SK-N-SH (cell line): ENCODE results near the gene DNTT. TPM values are rescaled to one million over a fixed set of nuclear protein-coding genes. Genes with fewer than 3 reads are reported as not detected.

Experiments used
- CTCF ChIA-PET: fragments of 300-600, 350-600 bp; formaldehyde crosslinking; extraction: SDS; loops from one replicate; lab custom pipeline; 2021; lab: Yijun Ruan, JAX
- POLR2A ChIA-PET: fragments of 350-600 bp; sonication (Branson Sonifier 250); formaldehyde crosslinking; extraction: SDS; loops from one replicate; lab custom pipeline; 2020; ENCODE audit warnings: antibody characterized with exemption, inconsistent platforms; lab: Yijun Ruan, JAX
- DNase-seq: peaks from one replicate; pipeline ENCODE4 v3.0.0; 2012
- H2AFZ ChIP-seq: fragments of 200-600 bp; sonication (generic); 2 replicates; pipeline ENCODE4 v1.8.1; 2016; ENCODE audit warnings: antibody characterized with exemption, mild to moderate bottlenecking, low read depth
- H3F3A ChIP-seq: fragments of 200-600 bp; sonication (generic); replicated peaks from 2 replicates; pipeline ENCODE3; 2016; ENCODE audit warnings: antibody characterized with exemption, mild to moderate bottlenecking; ENCODE audit not compliant: insufficient read depth
- H3K27ac ChIP-seq, 2 experiments: fragments of 200-500 bp in 1 of 2; fragments of 200-600 bp in 1 of 2; sonication (Bioruptor generic) in 1 of 2; sonication (generic), shearing (Covaris generic) in 1 of 2; 2 replicates each; pipeline versions ENCODE4 v1.5.1 to v1.6.1; 2014 to 2016; ENCODE audit warnings: low read depth in 2 of 2, inconsistent platforms in 1 of 2, low read length in 1 of 2, mild to moderate bottlenecking in 1 of 2, mixed read lengths in 1 of 2
- H3K27me3 ChIP-seq: fragments of 200-600 bp; sonication (generic), shearing (Covaris generic); 2 replicates; pipeline ENCODE4 v1.6.1; 2016; ENCODE audit warnings: mixed run types; ENCODE audit not compliant: insufficient read depth
- H3K36me3 ChIP-seq, 2 experiments: fragments of 200-500 bp in 1 of 2; fragments of 200-600 bp in 1 of 2; sonication (Bioruptor generic) in 1 of 2; sonication (generic) in 1 of 2; replicated peaks in 1 of 2; 2 replicates each; pipeline versions ENCODE3 to v1.5.1; 2014 to 2016; ENCODE audit warnings: low read length in 1 of 2, mild to moderate bottlenecking in 1 of 2; ENCODE audit not compliant: insufficient read depth in 2 of 2, control insufficient read depth in 1 of 2
- H3K4me1 ChIP-seq, 2 experiments: fragments of 200-500 bp in 1 of 2; fragments of 200-600 bp in 1 of 2; sonication (Bioruptor generic) in 1 of 2; sonication (generic), shearing (Covaris generic) in 1 of 2; 2 replicates each; pipeline versions ENCODE4 v1.5.1 to v1.6.1; 2014 to 2016; ENCODE audit warnings: low read depth in 1 of 2, low read length in 1 of 2, mixed run types in 1 of 2; ENCODE audit not compliant: insufficient read depth in 2 of 2, control insufficient read depth in 1 of 2
- H3K4me2 ChIP-seq: fragments of 200-600 bp; sonication (generic), shearing (Covaris generic); 2 replicates; pipeline ENCODE4 v1.6.1; 2017; ENCODE audit warnings: mixed run types
- H3K4me3 ChIP-seq, 2 experiments: fragments of 200-500 bp in 1 of 2; fragments of 200-600 bp in 1 of 2; sonication (Bioruptor generic) in 1 of 2; sonication (generic), shearing (Covaris generic) in 1 of 2; 2 replicates each; pipeline versions ENCODE4 v1.5.1 to v1.8.1; 2014 to 2016; ENCODE audit warnings: low read depth in 2 of 2, inconsistent platforms in 1 of 2, low read length in 1 of 2, mild to moderate bottlenecking in 1 of 2, mixed read lengths in 1 of 2, moderate library complexity in 1 of 2
- H3K79me2 ChIP-seq: fragments of 200-600 bp; sonication (generic); 2 replicates; pipeline ENCODE4 v1.8.1; 2017; ENCODE audit warnings: mild to moderate bottlenecking; ENCODE audit not compliant: insufficient read depth
- H3K9ac ChIP-seq: fragments of 200-600 bp; sonication (generic); 2 replicates; pipeline ENCODE4 v1.6.1; 2017; ENCODE audit warnings: mixed run types
- H3K9me2 ChIP-seq: fragments of 200-600 bp; sonication (generic); 2 replicates; pipeline ENCODE4 v1.6.1; 2017; ENCODE audit warnings: mixed run types
- H3K9me3 ChIP-seq: fragments of 200-600 bp; sonication (generic); 2 replicates; pipeline ENCODE4 v1.6.1; 2017; ENCODE audit warnings: mixed run types, mild to moderate bottlenecking, moderate library complexity
- H4K20me1 ChIP-seq: fragments of 200-600 bp; sonication (generic); 2 replicates; pipeline ENCODE4 v1.6.1; 2017; ENCODE audit warnings: mild to moderate bottlenecking, mixed run types; ENCODE audit not compliant: insufficient read depth
- EP300 ChIP-seq, 2 experiments: IDR thresholded peaks; 2 replicates each; pipeline versions ENCODE4 v1.4.0 to v1.6.1; 2012; ENCODE audit warnings: borderline replicate concordance in 1 of 2, low read depth in 1 of 2, low read length in 1 of 2
- FOSL2 ChIP-seq: IDR thresholded peaks from 2 replicates; pipeline ENCODE4 v1.4.0; 2012; ENCODE audit warnings: low read depth, mild to moderate bottlenecking, moderate library complexity, borderline replicate concordance
- FOXJ3 ChIP-seq: sonication (generic); formaldehyde crosslinking; IDR thresholded peaks from 2 replicates; pipeline ENCODE4 v1.5.1; 2020; ENCODE audit warnings: mild to moderate bottlenecking, missing genetic modification reagents
- JUND ChIP-seq: IDR thresholded peaks from 2 replicates; pipeline ENCODE4 v1.4.0; 2012
- MAX ChIP-seq: IDR thresholded peaks from 2 replicates; pipeline ENCODE4 v1.4.0; 2012; ENCODE audit warnings: low read depth
- MEF2A ChIP-seq: IDR thresholded peaks from 2 replicates; pipeline ENCODE4 v1.4.0; 2012; ENCODE audit warnings: low read depth, borderline replicate concordance
- NRF1 ChIP-seq: IDR thresholded peaks from 2 replicates; pipeline ENCODE4 v1.6.1; 2012; ENCODE audit warnings: low read depth, mild to moderate bottlenecking, low read length
- POLR2AphosphoS5 ChIP-seq: IDR thresholded peaks from 2 replicates; pipeline ENCODE4 v1.6.1; 2012; ENCODE audit warnings: low read depth, low read length
- RCOR1 ChIP-seq: fragments of 150-350 bp; IDR thresholded peaks from 2 replicates; pipeline ENCODE4 v1.6.1; 2017; ENCODE audit warnings: antibody characterized with exemption, low read length
- REST ChIP-seq: IDR thresholded peaks from 2 replicates; pipeline ENCODE4 v1.6.1; 2012; ENCODE audit warnings: mild to moderate bottlenecking, low read depth, low read length, moderate library complexity
- RXRA ChIP-seq: IDR thresholded peaks from 2 replicates; pipeline ENCODE4 v1.4.0; 2012; ENCODE audit warnings: low read depth, mild to moderate bottlenecking, borderline replicate concordance
- TEAD4 ChIP-seq: IDR thresholded peaks from 2 replicates; pipeline ENCODE4 v1.4.0; 2012; ENCODE audit warnings: mild to moderate bottlenecking, borderline replicate concordance; ENCODE audit not compliant: insufficient read depth
- USF1 ChIP-seq: IDR thresholded peaks from 2 replicates; pipeline ENCODE4 v1.4.0; 2012; ENCODE audit warnings: low read depth, borderline replicate concordance
- YY1 ChIP-seq: IDR thresholded peaks from 2 replicates; pipeline ENCODE4 v1.4.0; 2012; ENCODE audit warnings: low read depth, mild to moderate bottlenecking
- ZBTB33 ChIP-seq: IDR thresholded peaks from 2 replicates; pipeline ENCODE4 v1.4.0; 2012; ENCODE audit warnings: low read depth, borderline replicate concordance
- WGBS: methylation state at CpG from one replicate; pipeline ENCODE4 v1.1.6; 2017; ENCODE audit warnings: low lambda C conversion rate; 5-methylcytosine and 5-hydroxymethylcytosine counted together
- polyA plus RNA-seq, 3 experiments: library from polyadenylated mRNA; depleted of rRNA; stranded (reverse); fragments of >200 nt; gene quantifications; 2 replicates each; pipeline ENCODE4 v1.2.3, GENCODE V29; 2012

DNTT gene
- polyA plus RNA-seq, 1 of the 3 experiments (the other 2 are of a cell fraction), result not detected

GRCh38 chr10:96342402-96342801 is 38.2 kb downstream of the DNTT start:
- no peak for TF ChIP-seq USF1
- H3K9me2 ChIP-seq, result no peaks in the 10 kb centered on the region
- 25% methylated on average over 4 of the region's 4 CpGs for WGBS

GRCh38 chr10:96344178-96344577 is 39.9 kb downstream of the DNTT start:
- H4K20me1 ChIP-seq, result no peaks in the 10 kb centered on the region
- WGBS, result 74% methylated on average over 4 of the region's 4 CpGs
- no peaks in the 10 kb centered on the region for H3K79me2 ChIP-seq
- H3K27me3 ChIP-seq, result no peaks in the 10 kb centered on the region; the same call in 1 of the 2 replicates
- POLR2A ChIA-PET, result no interaction called here
- no peak overlapping the region for H3K9ac ChIP-seq
- H3F3A ChIP-seq, result no peaks in the 10 kb centered on the region
- no peak overlapping the region for H3K4me3 ChIP-seq
- H3K4me2 ChIP-seq, result no peak overlapping the region
- TF ChIP-seq YY1 (no peak), MEF2A (no peak), RXRA (no peak)
- TF ChIP-seq, all 33 proteins: peak for 0
- DNase-seq, result no peak
- no peaks in the 10 kb centered on the region; the same call in 1 of the 2 replicates for H3K9me2 ChIP-seq
- no peaks in the 10 kb centered on the region for H3K36me3 ChIP-seq
- H3K27ac ChIP-seq, result no peak overlapping the region
- no peaks in the 10 kb centered on the region for H3K9me3 ChIP-seq
- H3K4me1 ChIP-seq, result no peaks in the 10 kb centered on the region
- H2AFZ ChIP-seq, result no peak overlapping the region
- CTCF ChIA-PET, result interaction anchor here (1.2 to 2.7 kb wide), 3 partner anchors 10 to 327 kb away, joined by 3 to 17 read pairs (median 8); no protein-coding TSS in a partner anchor

More at GRCh38 chr10:96342402-96342801, 38.2 kb downstream of the DNTT start:
- no peaks in the 10 kb centered on the region for H3F3A ChIP-seq
- H3K9ac ChIP-seq, result no peak overlapping the region
- POLR2A ChIA-PET, result no interaction called here
- no peaks in the 10 kb centered on the region for H3K79me2 ChIP-seq
- no peaks in the 10 kb centered on the region for H3K9me3 ChIP-seq
- no peaks in the 10 kb centered on the region for H3K36me3 ChIP-seq
- H3K4me2 ChIP-seq, result no peak overlapping the region
- H4K20me1 ChIP-seq, result no peaks in the 10 kb centered on the region
- DNase-seq, result no peak
- H3K27me3 ChIP-seq, result no peaks in the 10 kb centered on the region; the same call in 1 of the 2 replicates
- no peak overlapping the region for H3K27ac ChIP-seq
- no peak overlapping the region for H2AFZ ChIP-seq
- H3K4me1 ChIP-seq, result no peaks in the 10 kb centered on the region
- CTCF ChIA-PET, result interaction anchor here (2.5 kb wide), 1 partner anchor 113 kb away, joined by 10 read pairs; no protein-coding TSS in a partner anchor
- H3K4me3 ChIP-seq, result no peak overlapping the region

GRCh38 chr10:96345222-96345621 is 41.0 kb downstream of the DNTT start:
- H3K27ac ChIP-seq, result no peak overlapping the region
- no peak for DNase-seq
- no peaks in the 10 kb centered on the region for H3K36me3 ChIP-seq
- no peak overlapping the region for H3K4me2 ChIP-seq
- H3F3A ChIP-seq, result no peaks in the 10 kb centered on the region
- no peaks in the 10 kb centered on the region; the same call in 1 of the 2 replicates for H3K27me3 ChIP-seq
- H3K4me1 ChIP-seq, result no peaks in the 10 kb centered on the region
- H3K9me2 ChIP-seq, result no peaks in the 10 kb centered on the region; the same call in 1 of the 2 replicates
- H3K9me3 ChIP-seq, result no peaks in the 10 kb centered on the region
- ChIA-PET CTCF (interaction anchor here (1.0 to 2.7 kb wide), 4 partner anchors 11 to 328 kb away, joined by 3 to 17 read pairs (median 5); no protein-coding TSS in a partner anchor), POLR2A (no interaction called here)
- no peaks in the 10 kb centered on the region for H4K20me1 ChIP-seq
- H2AFZ ChIP-seq, result no peak overlapping the region
- no peaks in the 10 kb centered on the region for H3K79me2 ChIP-seq
- no peak overlapping the region for H3K9ac ChIP-seq
- no peak overlapping the region for H3K4me3 ChIP-seq
- 0% methylated on average over 2 of the region's 2 CpGs for WGBS
- TF ChIP-seq POLR2AphosphoS5 (no peak), REST (no peak), ZBTB33 (no peak), JUND (no peak), RCOR1 (no peak), TEAD4 (no peak), FOXJ3 (CRISPR knock-in tag) (no peak), EP300 (IDR thresholded peaks at IDR 0.05; ENCODE audit: borderline replicate concordance in 1 of 2, low read depth in 1 of 2, low read length in 1 of 2) (no peak), NRF1 (no peak), MAX (no peak), FOSL2 (no peak)
